Gastrocnemius medialis (tissue), 4 donors: ENCODE data around the gene KLHL28. TPM values are rescaled to one million over a fixed set of nuclear protein-coding genes. Genes with fewer than 3 reads are reported as not detected.

Experiments used
- ATAC-seq, 2 donors: fragments of 150-250 bp; one replicate each; pipeline ENCODE4 v1.9.1; 2016
- DNase-seq, 2 donors: peaks; one replicate each; pipeline ENCODE4 v3.0.0-alpha.2; 2019
- H3K27ac ChIP-seq, 4 donors: fragments of 200-600 bp; sonication (generic); 1 replicate in 1 of 4; 2 replicates in 3 of 4; pipeline ENCODE4 v1.5.1; 2016 to 2018; ENCODE audit warnings: mild to moderate bottlenecking in 2 of 4, moderate library complexity in 1 of 4
- H3K27me3 ChIP-seq, 3 donors: fragments of 200-600 bp; sonication (generic) in 2 of 3; 1 replicate in 1 of 3; 2 replicates in 2 of 3; pipeline versions ENCODE4 v1.5.1 to v1.6.0; 2016 to 2019; ENCODE audit warnings: mild to moderate bottlenecking in 1 of 3, moderate library complexity in 1 of 3
- H3K36me3 ChIP-seq, 2 donors: fragments of 200-600 bp; sonication (generic) in 1 of 2; one replicate each; pipeline ENCODE4 v1.5.1; 2017 to 2018
- H3K4me1 ChIP-seq, 2 donors: fragments of 200-600 bp; sonication (generic) in 1 of 2; one replicate each; pipeline ENCODE4 v1.5.1; 2016 to 2017; ENCODE audit warnings: mild to moderate bottlenecking in 2 of 2
- H3K4me3 ChIP-seq, 4 donors: fragments of 200-600 bp; sonication (generic) in 3 of 4; 1 replicate in 1 of 4; 2 replicates in 3 of 4; pipeline ENCODE4 v1.5.1; 2016 to 2019; ENCODE audit warnings: mild to moderate bottlenecking in 2 of 4
- H3K9me3 ChIP-seq, 3 donors: fragments of 200-600 bp; sonication (generic) in 2 of 3; 1 replicate in 1 of 3; 2 replicates in 2 of 3; pipeline ENCODE4 v1.5.1; 2016 to 2019
- POLR2A ChIP-seq, 2 donors: fragments of 450-650 bp; IDR thresholded peaks; one replicate each; pipeline ENCODE4 v1.6.1; 2017; ENCODE audit warnings: antibody characterized with exemption in 2 of 2, mild to moderate bottlenecking in 2 of 2, moderate library complexity in 2 of 2
- in situ Hi-C, 4 donors: fragments of 200-750 bp; cut with MboI; loops; one replicate each; pipeline versions ENCODE4 v1.15.0 to v1.8.0; 2017; ENCODE audit warnings: low sequenced_read_pairs in 4 of 4
- intact Hi-C: fragments of 100-400 bp; cut with DNase I; formaldehyde crosslinking; loops from one replicate; pipeline ENCODE4 v1.15.1; 2023; ENCODE audit warnings: low total_unique reads
- total RNA-seq, 4 donors: library from RNA; depleted of rRNA; stranded (reverse); fragments of >200 nt; gene quantifications; one replicate each; pipeline versions ENCODE4 v1.1.0 to v1.2.3, GENCODE V29; 2016
- TF ChIP-seq, protein P1 (sequence below), 5 experiments: fragments of 450-650 bp in 3 of 5; fragments of 200-600 bp in 2 of 5; sonication (generic) in 2 of 5; IDR thresholded peaks in 4 of 5; conservative IDR thresholded peaks in 1 of 5; 1 replicate in 4 of 5; 2 replicates in 1 of 5; pipeline ENCODE4 v1.5.1; 2016 to 2019; ENCODE audit warnings: antibody characterized with exemption in 5 of 5, mild to moderate bottlenecking in 3 of 5, moderate library complexity in 3 of 5

Gene KLHL28
- total RNA-seq, 4 donors from 2014 or later: 7.3 to 11.9 (median 8.2) TPM

DNA sequence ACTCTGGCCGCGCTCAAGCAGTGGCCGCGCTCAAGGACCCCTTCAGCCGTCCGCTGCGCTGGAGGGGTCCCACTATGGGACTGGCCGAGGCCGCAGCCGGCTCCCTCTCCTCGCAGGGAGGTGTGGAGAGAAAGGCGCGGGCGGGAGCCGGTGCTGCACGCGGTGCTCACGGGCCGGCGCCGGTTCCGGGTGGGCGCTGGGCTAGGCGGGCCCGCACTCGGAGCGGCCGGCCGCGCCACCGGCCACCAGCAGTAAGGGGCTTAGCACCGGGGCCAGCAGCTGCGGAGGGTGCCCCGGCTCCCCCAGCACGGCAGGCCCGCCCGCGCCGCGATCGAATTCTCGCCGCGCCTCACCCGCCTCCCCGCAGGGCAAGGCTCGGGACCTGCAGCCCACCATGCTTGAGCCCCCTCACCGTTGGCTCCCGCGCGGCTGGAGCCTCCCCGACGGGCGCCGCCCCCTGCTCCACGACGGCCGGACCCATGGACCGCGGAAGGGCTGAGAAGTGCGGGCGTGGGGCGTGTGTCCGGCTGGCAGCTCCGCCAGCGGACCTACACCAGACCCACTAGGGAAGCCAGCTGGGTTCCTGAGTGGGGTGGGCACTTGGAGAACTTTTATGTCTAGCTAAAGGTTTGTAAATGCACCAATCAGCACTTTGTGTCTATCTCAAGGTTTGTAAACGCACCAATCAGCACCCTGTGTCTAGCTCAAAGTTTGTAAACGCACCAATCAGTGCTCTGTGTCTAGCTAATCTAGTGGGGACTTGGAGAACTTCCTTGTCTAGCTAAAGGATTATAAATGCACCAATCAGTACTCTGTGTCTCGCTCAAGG lies 49.5 kb downstream of the KLHL28 start:
- no peak for ATAC-seq
- no peak for DNase-seq
- TF ChIP-seq, protein P1, sequence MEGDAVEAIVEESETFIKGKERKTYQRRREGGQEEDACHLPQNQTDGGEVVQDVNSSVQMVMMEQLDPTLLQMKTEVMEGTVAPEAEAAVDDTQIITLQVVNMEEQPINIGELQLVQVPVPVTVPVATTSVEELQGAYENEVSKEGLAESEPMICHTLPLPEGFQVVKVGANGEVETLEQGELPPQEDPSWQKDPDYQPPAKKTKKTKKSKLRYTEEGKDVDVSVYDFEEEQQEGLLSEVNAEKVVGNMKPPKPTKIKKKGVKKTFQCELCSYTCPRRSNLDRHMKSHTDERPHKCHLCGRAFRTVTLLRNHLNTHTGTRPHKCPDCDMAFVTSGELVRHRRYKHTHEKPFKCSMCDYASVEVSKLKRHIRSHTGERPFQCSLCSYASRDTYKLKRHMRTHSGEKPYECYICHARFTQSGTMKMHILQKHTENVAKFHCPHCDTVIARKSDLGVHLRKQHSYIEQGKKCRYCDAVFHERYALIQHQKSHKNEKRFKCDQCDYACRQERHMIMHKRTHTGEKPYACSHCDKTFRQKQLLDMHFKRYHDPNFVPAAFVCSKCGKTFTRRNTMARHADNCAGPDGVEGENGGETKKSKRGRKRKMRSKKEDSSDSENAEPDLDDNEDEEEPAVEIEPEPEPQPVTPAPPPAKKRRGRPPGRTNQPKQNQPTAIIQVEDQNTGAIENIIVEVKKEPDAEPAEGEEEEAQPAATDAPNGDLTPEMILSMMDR (IDR thresholded peaks at IDR 0.05 in 4 of 5, conservative IDR thresholded peaks at IDR 0.05 in 1 of 5): no peak
- TF ChIP-seq POLR2A (IDR thresholded peaks at IDR 0.05): no peak
- H3K27me3 ChIP-seq: peaks cover 17 to 24% (median 22%) of the 10 kb centered on the region in 3 donors
- in situ Hi-C loops: loop anchor here (25.0 kb wide), 1 partner anchor 350 kb away; the partner anchor contains the start of gene MIS18BP1 (in 4 of the 4)
- intact Hi-C loops: loop anchor here (2.0 to 5.0 kb wide), 2 partner anchors 220 to 357 kb away; partner anchors contain the start of gene FKBP3
- H3K27ac ChIP-seq: no peak overlapping the region
- H3K36me3 ChIP-seq: no peaks in the 10 kb centered on the region
- peak overlapping the region; percentile 39 to 47 (median 44) for H3K4me3 ChIP-seq
- H3K4me1 ChIP-seq: no peaks in the 10 kb centered on the region
- no peaks in the 10 kb centered on the region for H3K9me3 ChIP-seq

DNA sequence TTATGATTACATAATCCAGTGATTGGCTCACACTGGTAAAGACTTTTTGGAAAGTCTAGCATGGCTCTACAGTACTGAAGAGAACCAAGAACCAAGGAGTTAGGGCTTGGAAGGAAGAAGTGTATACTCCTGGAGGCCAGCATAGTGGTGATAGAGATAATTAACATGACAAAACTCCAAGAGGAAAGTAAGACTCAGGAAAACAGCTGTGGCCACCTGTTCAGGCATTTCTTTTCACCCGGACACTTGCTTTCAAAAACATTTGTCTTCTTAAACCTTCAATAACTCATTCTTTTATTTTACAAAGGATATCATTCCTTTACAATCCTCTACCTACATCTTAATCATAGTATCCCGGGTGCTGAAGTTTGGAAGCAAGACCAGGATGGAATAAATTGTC lies 50.9 kb downstream of the KLHL28 start:
- ATAC-seq: no peak
- TF ChIP-seq POLR2A (IDR thresholded peaks at IDR 0.05): no peak
- TF ChIP-seq, protein P1 (IDR thresholded peaks at IDR 0.05 in 4 of 5, conservative IDR thresholded peaks at IDR 0.05 in 1 of 5): no peak
- in situ Hi-C loops: loop anchor here (25.0 kb wide), 1 partner anchor 351 kb away; the partner anchor contains the start of gene MIS18BP1 (in 4 of the 4)

DNA sequence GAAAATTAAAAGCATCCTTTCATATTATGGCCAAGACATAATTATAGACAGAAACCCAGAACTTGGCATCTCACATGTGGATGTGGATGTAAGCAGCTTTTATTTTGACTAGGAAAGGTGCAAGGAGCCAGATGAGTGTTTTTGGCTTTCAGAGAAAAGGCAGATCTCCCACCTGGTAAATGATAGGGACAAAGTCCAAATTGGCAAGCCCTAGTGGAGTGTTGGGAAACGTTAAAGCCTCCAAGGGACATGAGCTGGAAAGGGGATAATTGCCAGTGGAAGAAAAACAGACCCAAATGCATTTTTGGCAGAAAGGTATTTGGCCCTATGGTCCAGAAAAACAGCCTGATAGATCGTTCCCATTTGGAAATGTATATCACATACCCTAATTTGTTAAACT lies 60.1 kb downstream of the KLHL28 start:
- TF ChIP-seq, protein P1 (IDR thresholded peaks at IDR 0.05 in 4 of 5, conservative IDR thresholded peaks at IDR 0.05 in 1 of 5): no peak
- no peak for TF ChIP-seq POLR2A (IDR thresholded peaks at IDR 0.05)
- DNase-seq: no peak
- Histone ChIP-seq H3K27ac (no peak overlapping the region), H3K9me3 (no peaks in the 10 kb centered on the region), H3K36me3 (peaks cover 0 to 25% of the 10 kb centered on the region in 2 donors), H3K4me1 (peaks cover 17% of the 10 kb centered on the region in 2 donors), H3K4me3 (no peak overlapping the region), H3K27me3 (no peaks in the 10 kb centered on the region)
- ATAC-seq: no peak
- intact Hi-C loops: no loop called here
- in situ Hi-C loops: loop anchor here (10.0 to 25.0 kb wide), 2 partner anchors 233 to 361 kb away; partner anchors contain the start of genes MIS18BP1 (in 4 of the 4), FANCM (in 1 of the 4) and FKBP3 (in 1 of the 4)

More for the DNA sequence above, 50.9 kb downstream of the KLHL28 start:
- no peak overlapping the region for H3K27ac ChIP-seq
- no peaks in the 10 kb centered on the region for H3K9me3 ChIP-seq
- intact Hi-C loops: loop anchor here (5.0 kb wide), 1 partner anchor 221 kb away; the partner anchor contains the start of gene FKBP3
- H3K36me3 ChIP-seq: peaks cover 0 to 7% of the 10 kb centered on the region in 2 donors
- H3K4me3 ChIP-seq: no peak overlapping the region
- no peaks in the 10 kb centered on the region for H3K4me1 ChIP-seq
- DNase-seq: no peak
- peaks cover 17 to 24% (median 22%) of the 10 kb centered on the region in 3 donors for H3K27me3 ChIP-seq

DNA sequence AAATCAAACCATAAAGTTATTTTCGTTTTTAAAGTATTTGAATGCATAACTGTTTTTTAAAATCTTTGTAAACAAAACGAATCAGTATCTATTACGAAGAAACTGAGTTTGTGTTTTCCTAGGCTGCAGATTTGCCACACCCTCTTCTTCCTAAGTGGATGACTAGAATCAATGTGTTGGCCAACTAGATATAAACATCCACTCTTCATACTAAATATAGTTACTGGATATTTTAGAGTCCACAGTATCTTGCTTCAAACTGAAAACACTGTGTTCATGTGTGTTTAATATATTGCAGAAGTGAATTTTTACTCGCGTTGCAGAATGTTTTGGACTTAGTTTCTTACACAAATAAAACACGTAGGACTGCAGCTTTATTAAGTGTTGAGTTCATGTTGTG lies 63.2 kb downstream of the KLHL28 start:
- Histone ChIP-seq H3K4me1 (peaks cover 17% of the 10 kb centered on the region in 2 donors), H3K27ac (peak overlapping the region; percentile 83 to 99 (median 92)), H3K9me3 (no peaks in the 10 kb centered on the region), H3K4me3 (peak overlapping the region; percentile 62 to 86 (median 67)), H3K36me3 (no peaks in the 10 kb centered on the region), H3K27me3 (no peaks in the 10 kb centered on the region)
- DNase-seq (no peak), ATAC-seq (no peak)
- in situ Hi-C loops: loop anchor here in 3 of 4 donors (5.0 to 10.0 kb wide), 2 partner anchors 64 to 66 kb away; partner anchors contain the start of genes KLHL28 (in 3 of the 3) and TOGARAM1 (in 3 of the 3)
- TF ChIP-seq, protein P1 (IDR thresholded peaks at IDR 0.05 in 4 of 5, conservative IDR thresholded peaks at IDR 0.05 in 1 of 5): no peak
- TF ChIP-seq POLR2A (IDR thresholded peaks at IDR 0.05): no peak
- intact Hi-C loops: no loop called here
